HEK293 (cell line): Measurements from ENCODE around the gene PHF10.
A peak's percentile ranks its signal among the peaks of the same experiment; 100 is the strongest.

Experiments
- CTCF ChIA-PET: fragments of 350-600 bp; formaldehyde crosslinking; extraction: SDS; loops from one replicate; lab custom pipeline; 2021; ENCODE audit warnings: antibody characterized with exemption; lab: Yijun Ruan, JAX
- POLR2A ChIA-PET: fragments of 300-600 bp; formaldehyde crosslinking; extraction: SDS; loops from one replicate; lab custom pipeline; 2020; ENCODE audit warnings: antibody characterized with exemption, inconsistent platforms; lab: Yijun Ruan, JAX
- H3K27ac ChIP-seq: fragments of 200-500 bp; sonication (Bioruptor generic); 2 replicates; pipeline ENCODE4 v1.5.1; 2014; ENCODE audit warnings: low read depth, low read length, control low read depth, inconsistent platforms; ENCODE audit errors: extremely low read depth
- H3K36me3 ChIP-seq, 2 experiments: fragments of 200-500 bp in 1 of 2; sonication (Bioruptor generic) in 1 of 2; 1 replicate in 1 of 2; 2 replicates in 1 of 2; pipeline ENCODE4 v1.5.1; 2014 to 2017; ENCODE audit warnings: inconsistent platforms in 2 of 2, low read length in 2 of 2; ENCODE audit not compliant: control insufficient read depth in 2 of 2, insufficient read depth in 1 of 2
- H3K4me1 ChIP-seq: fragments of 200-500 bp; sonication (Bioruptor generic); 2 replicates; pipeline ENCODE4 v1.5.1; 2014; ENCODE audit warnings: mild to moderate bottlenecking, low read length, inconsistent platforms; ENCODE audit not compliant: control insufficient read depth, insufficient read depth
- H3K4me3 ChIP-seq: 2 replicates; pipeline ENCODE4 v1.5.1; 2011; ENCODE audit warnings: low read depth, mild to moderate bottlenecking, control low read depth, low read length, moderate library complexity
- H3K9me3 ChIP-seq: fragments of 200-500 bp; sonication (Bioruptor generic); 2 replicates; pipeline ENCODE4 v1.5.1; 2014; ENCODE audit warnings: low read depth, low read length, inconsistent platforms; ENCODE audit not compliant: control insufficient read depth, insufficient read depth
- GLI2 ChIP-seq: fragments of 450-650 bp; formaldehyde crosslinking; IDR thresholded peaks from 2 replicates; pipeline ENCODE4; 2017; ENCODE audit warnings: missing biosample characterization, missing genetic modification characterization, low read depth, borderline replicate concordance
- GLI4 ChIP-seq: fragments of 450-650 bp; formaldehyde crosslinking; IDR thresholded peaks from 2 replicates; pipeline ENCODE4 v1.5.1; 2016; ENCODE audit warnings: missing biosample characterization, missing genetic modification characterization
- HIC1 ChIP-seq: fragments of 450-650 bp; formaldehyde crosslinking; IDR thresholded peaks from 2 replicates; pipeline ENCODE4 v1.5.1; 2016; ENCODE audit warnings: missing biosample characterization, missing genetic modification characterization
- HOXC10 ChIP-seq: sonication (generic); formaldehyde crosslinking; IDR thresholded peaks from 2 replicates; pipeline ENCODE4 v1.8.1; 2023; ENCODE audit warnings: mild to moderate bottlenecking, missing genetic modification reagents
- KLF1 ChIP-seq: fragments of 450-650 bp; formaldehyde crosslinking; IDR thresholded peaks from 2 replicates; pipeline ENCODE4 v1.5.1; 2016; ENCODE audit warnings: missing biosample characterization, missing genetic modification characterization
- MZF1 ChIP-seq: fragments of 450-650 bp; formaldehyde crosslinking; IDR thresholded peaks from 2 replicates; pipeline ENCODE4 v1.5.1; 2017; ENCODE audit warnings: missing biosample characterization, missing genetic modification characterization, borderline replicate concordance
- SP3 ChIP-seq: fragments of 450-650 bp; formaldehyde crosslinking; IDR thresholded peaks from 2 replicates; pipeline ENCODE4 v1.5.1; 2016; ENCODE audit warnings: missing biosample characterization, missing genetic modification characterization
- TRIM28 ChIP-seq: IDR thresholded peaks from 2 replicates; pipeline ENCODE4 v1.6.1; 2011; ENCODE audit warnings: low read length, control low read depth, borderline replicate concordance
- ZFP3 ChIP-seq: fragments of 450-650 bp; formaldehyde crosslinking; IDR thresholded peaks from 2 replicates; pipeline ENCODE4 v1.5.1; 2016; ENCODE audit warnings: low read depth, missing biosample characterization, missing genetic modification characterization
- ZNF239 ChIP-seq: fragments of 450-650 bp; formaldehyde crosslinking; IDR thresholded peaks from 2 replicates; pipeline ENCODE4 v1.5.1; 2016; ENCODE audit warnings: missing biosample characterization, missing genetic modification characterization
- ZNF335 ChIP-seq: fragments of 450-650 bp; formaldehyde crosslinking; conservative IDR thresholded peaks from 2 replicates; pipeline ENCODE4 v1.5.1; 2016; ENCODE audit warnings: missing biosample characterization, missing genetic modification characterization
- ZNF354C ChIP-seq: fragments of 450-650 bp; formaldehyde crosslinking; IDR thresholded peaks from 2 replicates; pipeline ENCODE4 v1.5.1; 2016; ENCODE audit warnings: missing biosample characterization, missing genetic modification characterization, low read depth, borderline replicate concordance
- ZNF404 ChIP-seq: fragments of 450-650 bp; formaldehyde crosslinking; IDR thresholded peaks from 2 replicates; pipeline ENCODE4 v1.5.1; 2017; ENCODE audit warnings: missing biosample characterization, missing genetic modification characterization
- ZNF513 ChIP-seq: fragments of 450-650 bp; IDR thresholded peaks from 2 replicates; pipeline ENCODE4 v1.5.1; 2018; ENCODE audit warnings: missing biosample characterization, missing genetic modification characterization
- ZNF544 ChIP-seq: fragments of 450-650 bp; formaldehyde crosslinking; IDR thresholded peaks from 2 replicates; pipeline ENCODE4 v1.5.0; 2017; ENCODE audit warnings: missing biosample characterization, missing genetic modification characterization
- ZNF623 ChIP-seq: fragments of 450-650 bp; formaldehyde crosslinking; IDR thresholded peaks from 2 replicates; pipeline ENCODE4 v1.5.1; 2016; ENCODE audit warnings: missing biosample characterization, missing genetic modification characterization
- ZNF629 ChIP-seq: fragments of 450-650 bp; formaldehyde crosslinking; IDR thresholded peaks from 2 replicates; pipeline ENCODE4 v1.5.1; 2017; ENCODE audit warnings: missing biosample characterization, missing genetic modification characterization
- ZNF654 ChIP-seq: fragments of 450-650 bp; formaldehyde crosslinking; IDR thresholded peaks from 2 replicates; pipeline ENCODE4 v1.5.1; 2016; ENCODE audit warnings: low read depth, missing biosample characterization, missing genetic modification characterization
- ZNF692 ChIP-seq: fragments of 450-650 bp; formaldehyde crosslinking; IDR thresholded peaks from 2 replicates; pipeline ENCODE4 v1.5.1; 2016; ENCODE audit warnings: missing biosample characterization, missing genetic modification characterization
- ZNF707 ChIP-seq: fragments of 450-650 bp; formaldehyde crosslinking; IDR thresholded peaks from 2 replicates; pipeline ENCODE4 v1.5.1; 2016; ENCODE audit warnings: missing biosample characterization, missing genetic modification characterization
- ZNF837 ChIP-seq: fragments of 450-650 bp; formaldehyde crosslinking; IDR thresholded peaks from 2 replicates; pipeline ENCODE4 v1.5.1; 2016; ENCODE audit warnings: missing biosample characterization, missing genetic modification characterization

Gene PHF10

GRCh38 chr6:169763881-169764280, 39.6 kb upstream of the PHF10 start:
- Histone ChIP-seq H3K4me1 (no peaks in the 10 kb centered on the region), H3K4me3 (no peak overlapping the region), H3K9me3 (no peaks in the 10 kb centered on the region), H3K36me3 (peaks cover 35 to 96% of the 10 kb centered on the region in 2 experiments; a peak in 2 of 3 replicates), H3K27ac (no peak overlapping the region)
- TF ChIP-seq SP3 (tag by site-specific recombination) (no peak), ZNF692 (tag by site-specific recombination) (no peak)
- ChIA-PET CTCF (no interaction called here), POLR2A (interaction anchor here (1.7 kb wide), 1 partner anchor 13 kb away, joined by 8 read pairs; the partner anchor contains the start of genes DYNLT2 and ERMARD)

GRCh38 chr6:169763308-169763707, 39.0 kb upstream of the PHF10 start:
- ChIA-PET CTCF (no interaction called here), POLR2A (interaction anchor here (1.7 kb wide), 1 partner anchor 12 kb away, joined by 8 read pairs; the partner anchor contains the start of genes DYNLT2 and ERMARD)
- peaks cover 31 to 96% of the 10 kb centered on the region in 2 experiments; a peak in 2 of 3 replicates for H3K36me3 ChIP-seq
- H3K9me3 ChIP-seq = no peaks in the 10 kb centered on the region
- no peak overlapping the region for H3K27ac ChIP-seq
- H3K4me1 ChIP-seq = no peaks in the 10 kb centered on the region
- no peak overlapping the region for H3K4me3 ChIP-seq
- TF ChIP-seq GLI2 (tag by site-specific recombination) (no peak), ZNF354C (no peak), KLF1 (tag by site-specific recombination) (no peak), ZNF513 (tag by site-specific recombination) (no peak), GLI4 (tag by site-specific recombination) (no peak), ZNF629 (no peak), ZNF654 (tag by site-specific recombination) (no peak), HOXC10 (CRISPR knock-in tag) (no peak), ZNF544 (tag by site-specific recombination) (no peak), ZNF623 (no peak), HIC1 (tag by site-specific recombination) (no peak), ZNF239 (tag by site-specific recombination) (no peak), ZNF404 (no peak), ZNF837 (no peak), ZFP3 (tag by site-specific recombination) (no peak)

GRCh38 chr6:169755162-169755561, 30.9 kb upstream of the PHF10 start:
- peaks cover 6 to 40% of the 10 kb centered on the region in 2 experiments; a peak in 2 of 3 replicates for H3K36me3 ChIP-seq
- POLR2A ChIA-PET = interaction anchor here (1.1 to 1.5 kb wide), 3 partner anchors 30 to 53 kb away, joined by 4 to 5 read pairs (median 5); partner anchors contain the start of genes C6orf120, PHF10 and WDR27
- CTCF ChIA-PET = interaction anchor here (0.7 to 3.4 kb wide), 3 partner anchors 35 to 777 kb away, joined by 3 to 11 read pairs (median 3); no protein-coding TSS in a partner anchor

More at GRCh38 chr6:169755162-169755561, 30.9 kb upstream of the PHF10 start:
- Histone ChIP-seq H3K4me3 (no peak overlapping the region), H3K4me1 (peaks cover 12% of the 10 kb centered on the region; the same call in 1 of the 2 replicates), H3K9me3 (no peaks in the 10 kb centered on the region), H3K27ac (no peak overlapping the region)
- TF ChIP-seq MZF1 (tag by site-specific recombination) (no peak), ZNF707 (tag by site-specific recombination) (no peak), ZNF335 (0 out of 2 replicates have a peak, but pooled peaks have one; percentile 7), TRIM28 (0 out of 2 replicates have a peak, but pooled peaks have one; percentile 30)
